Stomach (tissue), 9 donors: ENCODE results near the gene SCAF1. TPM values are rescaled to one million over a fixed set of nuclear protein-coding genes. Genes with fewer than 3 reads are reported as not detected.

Experiments used
- DNase-seq, 2 donors: peaks; one replicate each; pipeline versions ENCODE4 v3.0.0 to v3.0.0-alpha.2; 2013 to 2019
- H3K27ac ChIP-seq, 5 donors: fragments of 200-600 bp in 4 of 5; sonication (generic) in 4 of 5; one replicate each; pipeline ENCODE4 v1.5.1; 2013 to 2019; ENCODE audit warnings: mild to moderate bottlenecking in 1 of 5, moderate library complexity in 1 of 5
- H3K27me3 ChIP-seq, 3 donors: fragments of 200-600 bp; sonication (generic); one replicate each; pipeline ENCODE4 v1.5.1; 2017 to 2019; ENCODE audit warnings: mixed run types in 1 of 3
- H3K36me3 ChIP-seq, 4 donors: fragments of 200-600 bp; sonication (generic); 1 replicate in 3 of 4; 2 replicates in 1 of 4; pipeline ENCODE4 v1.5.1; 2016 to 2019
- H3K4me1 ChIP-seq, 4 donors: fragments of 200-600 bp; sonication (generic); one replicate each; pipeline ENCODE4 v1.5.1; 2016 to 2019
- H3K4me3 ChIP-seq, 4 donors: fragments of 200-600 bp; sonication (generic) in 3 of 4; one replicate each; pipeline ENCODE4 v1.5.1; 2016 to 2019; ENCODE audit warnings: mild to moderate bottlenecking in 1 of 4
- H3K9me3 ChIP-seq, 4 donors: fragments of 200-600 bp; sonication (generic); one replicate each; pipeline ENCODE4 v1.5.1; 2016 to 2019
- CTCF ChIP-seq, 7 experiments: fragments of 450-650 bp in 4 of 7; fragments of 200-600 bp in 3 of 7; sonication (generic) in 3 of 7; IDR thresholded peaks; one replicate each; pipeline ENCODE4 v1.5.1; 2016 to 2019; ENCODE audit warnings: antibody characterized with exemption in 7 of 7, control low read depth in 2 of 7, mild to moderate bottlenecking in 1 of 7
- EP300 ChIP-seq: sonication (generic); formaldehyde crosslinking; IDR thresholded peaks from one replicate; pipeline ENCODE4 v1.6.1; 2017; ENCODE audit warnings: antibody characterized with exemption
- POLR2A ChIP-seq, 4 donors: fragments of 450-650 bp; IDR thresholded peaks; one replicate each; pipeline ENCODE4 v1.6.1; 2016; ENCODE audit warnings: antibody characterized with exemption in 4 of 4, control low read depth in 2 of 4, mild to moderate bottlenecking in 1 of 4, moderate library complexity in 1 of 4
- POLR2AphosphoS5 ChIP-seq, 3 donors: sonication (generic); formaldehyde crosslinking; IDR thresholded peaks; one replicate each; pipeline ENCODE4 v1.6.1; 2016; ENCODE audit warnings: antibody characterized with exemption in 3 of 3
- WGBS, 5 donors: extraction: QIAGEN DNeasy Blood & Tissue Kit in 3 of 5; methylation state at CpG; one replicate each; pipeline versions ENCODE4 v1.1.5 to v1.1.7; 2013 to 2018; 5-methylcytosine and 5-hydroxymethylcytosine counted together
- intact Hi-C: fragments of 100-400 bp; cut with DNase I; formaldehyde crosslinking; loops from one replicate; pipeline ENCODE4 v1.15.1; 2023; ENCODE audit warnings: low total_unique reads
- polyA plus RNA-seq, 3 donors: library from polyadenylated mRNA; stranded (reverse); fragments of 200-250 nt; gene quantifications; one replicate each; pipeline ENCODE4 v1.2.3, GENCODE V29; 2013
- total RNA-seq, 5 donors: library from RNA; depleted of rRNA; stranded (reverse); fragments of >200 nt; gene quantifications; one replicate each; pipeline versions ENCODE4 v1.1.0 to v1.2.3, GENCODE V29; 2014 to 2016
- donor health status: healthy with polysubstance abuse.
- donor health status: Bipolar disorder and iron deficiency.
- donor health status: healthy.

SCAF1 gene
- total and polyA plus RNA-seq, 8 donors: 8.3 to 41.7 (median 19.7) TPM

- DNase-seq: no peak
- no peaks in the 10 kb centered on the region for H3K27me3 ChIP-seq
- intact Hi-C loops: no loop called here
- no peak overlapping the region for H3K4me3 ChIP-seq
- no peak overlapping the region for H3K27ac ChIP-seq
- TF ChIP-seq CTCF (IDR thresholded peaks at IDR 0.05) (no peak), POLR2A (IDR thresholded peaks at IDR 0.05) (no peak), POLR2AphosphoS5 (IDR thresholded peaks at IDR 0.05) (no peak), EP300 (no peak)
- H3K36me3 ChIP-seq: peaks cover 62 to 72% (median 71%) of the 10 kb centered on the region in 4 donors
- no peaks in the 10 kb centered on the region for H3K9me3 ChIP-seq
- peaks cover 21 to 37% (median 31%) of the 10 kb centered on the region in 4 donors for H3K4me1 ChIP-seq
- 89 to 95% (median 94%) methylated on average over 10 to 32 of the region's 32 CpGs for WGBS, 5 donors
Measured at GRCh38 chr19:49595819-49596404, 46.1 kb upstream of the SCAF1 start.

GRCh38 chr19:49596407-49596806 lies 45.6 kb upstream of the SCAF1 start:
- Histone ChIP-seq H3K36me3 (peaks cover 66 to 77% (median 76%) of the 10 kb centered on the region in 4 donors), H3K9me3 (no peaks in the 10 kb centered on the region), H3K27me3 (no peaks in the 10 kb centered on the region), H3K4me3 (no peak overlapping the region), H3K27ac (no peak overlapping the region), H3K4me1 (peaks cover 21 to 37% (median 31%) of the 10 kb centered on the region in 4 donors)
- TF ChIP-seq POLR2A (IDR thresholded peaks at IDR 0.05) (no peak), POLR2AphosphoS5 (IDR thresholded peaks at IDR 0.05) (no peak), CTCF (IDR thresholded peaks at IDR 0.05) (no peak), EP300 (no peak)
- intact Hi-C loops: no loop called here
- no peak for DNase-seq
- WGBS, 5 donors: 86 to 96% (median 94%) methylated on average over 11 to 15 of the region's 15 CpGs

GRCh38 chr19:49596954-49597702 lies 44.9 kb upstream of the SCAF1 start:
- TF ChIP-seq CTCF (IDR thresholded peaks at IDR 0.05): no peak
- TF ChIP-seq POLR2A (IDR thresholded peaks at IDR 0.05): no peak
- TF ChIP-seq EP300: no peak
- no peak for TF ChIP-seq POLR2AphosphoS5 (IDR thresholded peaks at IDR 0.05)
- intact Hi-C loops: no loop called here
- no peaks in the 10 kb centered on the region for H3K9me3 ChIP-seq
- H3K36me3 ChIP-seq: peaks cover 74 to 84% (median 83%) of the 10 kb centered on the region in 4 donors
- H3K4me1 ChIP-seq: peaks cover 21 to 35% (median 27%) of the 10 kb centered on the region in 4 donors
- H3K27ac ChIP-seq: no peak overlapping the region
- no peak overlapping the region for H3K4me3 ChIP-seq
- DNase-seq: no peak
- H3K27me3 ChIP-seq: no peaks in the 10 kb centered on the region
- 95 to 97% (median 95%) methylated on average over 50 to 65 of the region's 65 CpGs for WGBS, 5 donors

GRCh38 chr19:49597703-49597974 lies 44.4 kb upstream of the SCAF1 start:
- no peak overlapping the region for H3K4me3 ChIP-seq
- peaks cover 16 to 30% (median 22%) of the 10 kb centered on the region in 4 donors for H3K4me1 ChIP-seq
- no peaks in the 10 kb centered on the region for H3K27me3 ChIP-seq
- DNase-seq: no peak
- H3K36me3 ChIP-seq: peaks cover 79 to 89% (median 88%) of the 10 kb centered on the region in 4 donors
- 92 to 97% (median 94%) methylated on average over 20 to 29 of the region's 29 CpGs for WGBS, 5 donors
- TF ChIP-seq POLR2A (IDR thresholded peaks at IDR 0.05) (no peak), CTCF (IDR thresholded peaks at IDR 0.05) (no peak), EP300 (no peak), POLR2AphosphoS5 (IDR thresholded peaks at IDR 0.05) (no peak)
- intact Hi-C loops: no loop called here
- H3K27ac ChIP-seq: no peak overlapping the region
- H3K9me3 ChIP-seq: no peaks in the 10 kb centered on the region
